HepG2 (cell line): ENCODE data around the gene COL9A3. TPM values are rescaled to one million over a fixed set of nuclear protein-coding genes. Genes with fewer than 3 reads are reported as not detected.

Source experiments
- JUNB ChIP-seq: sonication (generic); formaldehyde crosslinking; IDR thresholded peaks from 2 replicates; pipeline ENCODE4 v1.8.0; 2022; ENCODE audit warnings: missing genetic modification reagents, mild to moderate bottlenecking, borderline replicate concordance
- NFAT5 ChIP-seq: sonication (generic); formaldehyde crosslinking; IDR thresholded peaks from 2 replicates; pipeline ENCODE4 v1.4.0; 2020; ENCODE audit warnings: missing genetic modification reagents
- PRDM15 ChIP-seq: sonication (generic); formaldehyde crosslinking; IDR thresholded peaks from 2 replicates; pipeline ENCODE4 v1.4.0; 2020; ENCODE audit warnings: missing genetic modification reagents
- TCF7 ChIP-seq: sonication (generic); IDR thresholded peaks from 2 replicates; pipeline ENCODE4 v1.6.1; 2016; ENCODE audit warnings: antibody characterized with exemption, low read depth
- ZBTB40 ChIP-seq, 2 experiments: fragments of 450-650 bp in 1 of 2; sonication (generic) in 1 of 2; formaldehyde crosslinking in 1 of 2; IDR thresholded peaks; 2 replicates each; pipeline versions ENCODE4 v1.6.1 to v1.8.0; 2016 to 2022; ENCODE audit warnings: antibody characterized with exemption in 1 of 2, mild to moderate bottlenecking in 1 of 2, missing genetic modification reagents in 1 of 2
- ZBTB44 ChIP-seq: sonication (generic); formaldehyde crosslinking; IDR thresholded peaks from 2 replicates; pipeline ENCODE4 v1.4.0; 2020; ENCODE audit warnings: missing genetic modification reagents
- ZBTB8A ChIP-seq: sonication (generic); formaldehyde crosslinking; IDR thresholded peaks from 2 replicates; pipeline ENCODE4 v1.4.0; 2020; ENCODE audit warnings: mild to moderate bottlenecking, low read depth, missing genetic modification reagents, borderline replicate concordance
- polyA plus RNA-seq, 8 experiments: library from polyadenylated mRNA; depleted of rRNA in 3 of 8; stranded (reverse) in 7 of 8; unstranded in 1 of 8; fragments of >200 nt; fragmentation: Illumina TruSeq in 4 of 8; extraction: Trizol in 4 of 8; gene quantifications; 2 replicates each; pipeline versions ENCODE4 v1.2.1 to v1.2.3, GENCODE V29; 2011 to 2016; ENCODE audit warnings: low read depth in 4 of 8, missing spikeins in 1 of 8, mixed read lengths in 1 of 8; ENCODE audit not compliant: insufficient read depth in 1 of 8
- total RNA-seq, 5 experiments: library from RNA; depleted of rRNA; stranded (reverse); fragments of >200 nt; fragmentation: Illumina TruSeq; extraction: Trizol; gene quantifications; 2 replicates each; pipeline ENCODE4 v1.2.3, GENCODE V29; 2016; ENCODE audit warnings: low read depth in 1 of 5

The COL9A3 gene
- total and polyA plus RNA-seq, 2 of the 13 experiments (the other 11 are each of a cell fraction or from before 2014, with no cell fraction given), result 155 to 204 TPM

- TF ChIP-seq NFAT5 (CRISPR knock-in tag) (peak; percentile 88), ZBTB44 (0 out of 2 replicates have a peak, but pooled peaks have one; percentile 14), ZBTB40 (IDR thresholded peaks at IDR 0.05) (no peak), ZBTB40 (CRISPR knock-in tag; IDR thresholded peaks at IDR 0.05) (peak; percentile 67; the same call in 1 of the 2 replicates), ZBTB8A (peak; percentile 70; the same call in 1 of the 2 replicates), JUNB (CRISPR knock-in tag) (no peak), PRDM15 (CRISPR knock-in tag) (no peak), TCF7 (no peak; the same call in 1 of the 2 replicates)
Observed at GRCh38 chr20:62805711-62806382, 11.0 kb upstream of the COL9A3 start (continued).
